ENCODE measurements around the gene TIGD2.

Gene TIGD2

DNA sequence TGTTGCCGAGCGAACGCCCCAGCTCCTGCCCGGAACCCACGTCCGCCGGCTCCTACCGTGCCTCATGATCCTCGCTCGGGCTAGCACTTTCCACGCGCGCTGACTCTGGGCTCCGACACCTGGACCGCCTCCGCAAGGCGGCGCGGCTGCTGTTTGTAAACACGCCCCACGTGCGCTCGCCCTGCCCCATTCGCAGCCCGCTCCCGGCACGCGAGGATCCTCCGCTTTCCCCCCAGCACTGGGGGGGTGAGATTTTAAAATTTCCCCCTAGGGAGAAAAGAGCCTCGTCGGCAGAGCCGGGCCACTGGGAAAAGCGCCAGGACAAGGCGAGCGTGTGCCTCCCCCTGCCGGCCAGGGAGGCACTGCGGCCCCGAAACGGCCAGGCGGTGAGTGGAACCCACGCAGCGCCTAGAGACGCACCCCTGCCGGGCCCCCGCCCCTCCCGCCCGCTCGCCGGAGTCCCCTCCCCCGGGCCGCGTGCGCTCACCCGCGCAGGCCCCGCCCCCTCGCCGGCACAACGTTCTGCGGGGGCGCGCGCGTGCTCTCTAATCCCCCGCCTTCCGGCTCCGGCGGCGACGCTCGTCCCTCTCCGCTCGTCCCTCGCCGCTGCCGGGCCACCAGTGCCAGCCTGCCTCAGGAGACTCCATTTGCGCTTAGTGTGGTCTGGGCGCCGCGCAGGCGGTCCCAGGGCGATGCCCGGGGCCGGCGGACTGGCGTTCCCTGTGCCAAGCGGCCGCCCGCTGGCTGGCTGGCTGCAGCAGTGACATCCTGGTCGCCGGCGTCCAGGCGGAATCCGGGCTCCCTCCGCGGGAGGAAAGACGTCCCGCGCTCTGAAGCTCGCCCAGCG is at the start of gene TIGD2:
TSS of gene TIGD2 (plus strand) at position 548 of the 847 bp plus-strand sequence. CDS start 1,442 bp downstream, outside the sequence.
- TF ChIP-seq, protein P1, sequence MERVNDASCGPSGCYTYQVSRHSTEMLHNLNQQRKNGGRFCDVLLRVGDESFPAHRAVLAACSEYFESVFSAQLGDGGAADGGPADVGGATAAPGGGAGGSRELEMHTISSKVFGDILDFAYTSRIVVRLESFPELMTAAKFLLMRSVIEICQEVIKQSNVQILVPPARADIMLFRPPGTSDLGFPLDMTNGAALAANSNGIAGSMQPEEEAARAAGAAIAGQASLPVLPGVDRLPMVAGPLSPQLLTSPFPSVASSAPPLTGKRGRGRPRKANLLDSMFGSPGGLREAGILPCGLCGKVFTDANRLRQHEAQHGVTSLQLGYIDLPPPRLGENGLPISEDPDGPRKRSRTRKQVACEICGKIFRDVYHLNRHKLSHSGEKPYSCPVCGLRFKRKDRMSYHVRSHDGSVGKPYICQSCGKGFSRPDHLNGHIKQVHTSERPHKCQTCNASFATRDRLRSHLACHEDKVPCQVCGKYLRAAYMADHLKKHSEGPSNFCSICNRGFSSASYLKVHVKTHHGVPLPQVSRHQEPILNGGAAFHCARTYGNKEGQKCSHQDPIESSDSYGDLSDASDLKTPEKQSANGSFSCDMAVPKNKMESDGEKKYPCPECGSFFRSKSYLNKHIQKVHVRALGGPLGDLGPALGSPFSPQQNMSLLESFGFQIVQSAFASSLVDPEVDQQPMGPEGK (CRISPR knock-in tag; IDR thresholded peaks at IDR 0.05; ENCODE audit: borderline replicate concordance) = peak; percentile 58; the same call in 1 of the 2 replicates
- TF ChIP-seq ZNF8 (CRISPR knock-in tag; IDR thresholded peaks at IDR 0.05) = no peak
- peak; percentile 96 for ATAC-seq

DNA sequence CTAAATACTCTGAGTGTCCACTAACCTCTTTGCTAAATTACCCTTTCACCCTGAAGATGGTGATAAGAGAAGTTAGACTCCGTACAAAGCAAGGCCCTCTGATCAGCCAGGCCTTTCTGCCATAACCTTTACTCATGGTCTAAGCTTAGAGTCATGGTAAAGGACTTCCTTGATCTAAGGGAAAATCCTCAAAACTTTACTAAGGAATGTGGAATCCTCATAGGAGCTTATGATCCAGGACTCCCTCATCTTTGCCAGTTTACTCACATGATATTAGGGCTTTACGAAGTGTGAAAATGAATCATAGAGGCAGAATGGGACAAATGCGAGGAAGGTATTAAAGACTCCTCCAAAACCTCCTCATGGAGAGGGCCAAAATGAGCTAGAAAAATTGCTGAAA is 46.5 kb upstream of the TIGD2 start:
- no peak for TF ChIP-seq SNAI2 (CRISPR knock-in tag; IDR thresholded peaks at IDR 0.05)
- TF ChIP-seq ISL1 (CRISPR knock-in tag; IDR thresholded peaks at IDR 0.05) = no peak
- TF ChIP-seq, protein P2, sequence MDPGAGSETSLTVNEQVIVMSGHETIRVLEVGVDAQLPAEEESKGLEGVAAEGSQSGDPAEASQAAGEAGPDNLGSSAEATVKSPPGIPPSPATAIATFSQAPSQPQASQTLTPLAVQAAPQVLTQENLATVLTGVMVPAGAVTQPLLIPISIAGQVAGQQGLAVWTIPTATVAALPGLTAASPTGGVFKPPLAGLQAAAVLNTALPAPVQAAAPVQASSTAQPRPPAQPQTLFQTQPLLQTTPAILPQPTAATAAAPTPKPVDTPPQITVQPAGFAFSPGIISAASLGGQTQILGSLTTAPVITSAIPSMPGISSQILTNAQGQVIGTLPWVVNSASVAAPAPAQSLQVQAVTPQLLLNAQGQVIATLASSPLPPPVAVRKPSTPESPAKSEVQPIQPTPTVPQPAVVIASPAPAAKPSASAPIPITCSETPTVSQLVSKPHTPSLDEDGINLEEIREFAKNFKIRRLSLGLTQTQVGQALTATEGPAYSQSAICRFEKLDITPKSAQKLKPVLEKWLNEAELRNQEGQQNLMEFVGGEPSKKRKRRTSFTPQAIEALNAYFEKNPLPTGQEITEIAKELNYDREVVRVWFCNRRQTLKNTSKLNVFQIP (CRISPR knock-in tag; IDR thresholded peaks at IDR 0.05; ENCODE audit: borderline replicate concordance, low read depth) = no peak
- no peak for ATAC-seq

DNA sequence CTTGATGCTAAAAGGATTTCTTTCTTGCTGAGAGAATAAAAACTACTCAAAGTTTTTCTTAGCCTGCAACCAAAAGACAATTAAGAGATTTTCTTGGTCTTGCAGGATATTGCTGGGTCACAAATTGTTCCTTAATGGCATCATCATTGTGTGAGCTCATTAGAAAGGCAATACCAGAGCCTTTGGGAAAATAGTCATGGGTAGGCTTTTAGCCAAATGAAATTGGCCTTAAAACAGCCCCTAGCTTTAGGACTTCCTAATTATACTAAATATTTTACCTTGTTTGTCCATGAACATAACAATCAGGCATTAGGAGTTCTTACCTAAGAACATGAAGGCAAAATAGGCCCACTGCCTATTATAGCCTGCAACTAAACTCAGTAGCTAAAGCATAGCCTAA is 43.9 kb upstream of the TIGD2 start:
- no peak for ATAC-seq
- TF ChIP-seq TCF4 (CRISPR knock-in tag; IDR thresholded peaks at IDR 0.05; ENCODE audit: borderline replicate concordance) (no peak), ZNF565 (CRISPR knock-in tag; conservative IDR thresholded peaks at IDR 0.05; ENCODE audit: low read depth) (no peak), ARNTL (CRISPR knock-in tag; IDR thresholded peaks at IDR 0.05; ENCODE audit: borderline replicate concordance, low read depth) (no peak), ZC3H10 (CRISPR knock-in tag; IDR thresholded peaks at IDR 0.05) (no peak), SNAI2 (CRISPR knock-in tag; IDR thresholded peaks at IDR 0.05) (no peak), ZFP3 (CRISPR knock-in tag; IDR thresholded peaks at IDR 0.05) (no peak), BACH2 (CRISPR knock-in tag; IDR thresholded peaks at IDR 0.05; ENCODE audit: borderline replicate concordance) (no peak), ESRRG (CRISPR knock-in tag; IDR thresholded peaks at IDR 0.05) (no peak), OSR1 (CRISPR knock-in tag; IDR thresholded peaks at IDR 0.05) (no peak), PPARA (CRISPR knock-in tag; IDR thresholded peaks at IDR 0.05; ENCODE audit: borderline replicate concordance) (no peak), GLIS3 (CRISPR knock-in tag; IDR thresholded peaks at IDR 0.05) (no peak), ISL1 (CRISPR knock-in tag; IDR thresholded peaks at IDR 0.05) (no peak), CSDC2 (CRISPR knock-in tag; IDR thresholded peaks at IDR 0.05) (no peak), ZFP30 (CRISPR knock-in tag; IDR thresholded peaks at IDR 0.05) (no peak), RARB (CRISPR knock-in tag; IDR thresholded peaks at IDR 0.05) (no peak)
- TF ChIP-seq, protein P2 (CRISPR knock-in tag; IDR thresholded peaks at IDR 0.05; ENCODE audit: borderline replicate concordance, low read depth) = no peak
- TF ChIP-seq, protein P1 (CRISPR knock-in tag; IDR thresholded peaks at IDR 0.05; ENCODE audit: borderline replicate concordance) = no peak
- TF ChIP-seq, protein P3, sequence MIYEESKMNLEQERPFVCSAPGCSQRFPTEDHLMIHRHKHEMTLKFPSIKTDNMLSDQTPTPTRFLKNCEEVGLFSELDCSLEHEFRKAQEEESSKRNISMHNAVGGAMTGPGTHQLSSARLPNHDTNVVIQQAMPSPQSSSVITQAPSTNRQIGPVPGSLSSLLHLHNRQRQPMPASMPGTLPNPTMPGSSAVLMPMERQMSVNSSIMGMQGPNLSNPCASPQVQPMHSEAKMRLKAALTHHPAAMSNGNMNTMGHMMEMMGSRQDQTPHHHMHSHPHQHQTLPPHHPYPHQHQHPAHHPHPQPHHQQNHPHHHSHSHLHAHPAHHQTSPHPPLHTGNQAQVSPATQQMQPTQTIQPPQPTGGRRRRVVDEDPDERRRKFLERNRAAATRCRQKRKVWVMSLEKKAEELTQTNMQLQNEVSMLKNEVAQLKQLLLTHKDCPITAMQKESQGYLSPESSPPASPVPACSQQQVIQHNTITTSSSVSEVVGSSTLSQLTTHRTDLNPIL (CRISPR knock-in tag; IDR thresholded peaks at IDR 0.05; ENCODE audit: low read depth) = no peak
- TF ChIP-seq, protein P4, sequence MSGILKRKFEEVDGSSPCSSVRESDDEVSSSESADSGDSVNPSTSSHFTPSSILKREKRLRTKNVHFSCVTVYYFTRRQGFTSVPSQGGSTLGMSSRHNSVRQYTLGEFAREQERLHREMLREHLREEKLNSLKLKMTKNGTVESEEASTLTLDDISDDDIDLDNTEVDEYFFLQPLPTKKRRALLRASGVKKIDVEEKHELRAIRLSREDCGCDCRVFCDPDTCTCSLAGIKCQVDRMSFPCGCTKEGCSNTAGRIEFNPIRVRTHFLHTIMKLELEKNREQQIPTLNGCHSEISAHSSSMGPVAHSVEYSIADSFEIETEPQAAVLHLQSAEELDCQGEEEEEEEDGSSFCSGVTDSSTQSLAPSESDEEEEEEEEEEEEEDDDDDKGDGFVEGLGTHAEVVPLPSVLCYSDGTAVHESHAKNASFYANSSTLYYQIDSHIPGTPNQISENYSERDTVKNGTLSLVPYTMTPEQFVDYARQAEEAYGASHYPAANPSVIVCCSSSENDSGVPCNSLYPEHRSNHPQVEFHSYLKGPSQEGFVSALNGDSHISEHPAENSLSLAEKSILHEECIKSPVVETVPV (CRISPR knock-in tag; IDR thresholded peaks at IDR 0.05) = no peak
- TF ChIP-seq, protein P5, sequence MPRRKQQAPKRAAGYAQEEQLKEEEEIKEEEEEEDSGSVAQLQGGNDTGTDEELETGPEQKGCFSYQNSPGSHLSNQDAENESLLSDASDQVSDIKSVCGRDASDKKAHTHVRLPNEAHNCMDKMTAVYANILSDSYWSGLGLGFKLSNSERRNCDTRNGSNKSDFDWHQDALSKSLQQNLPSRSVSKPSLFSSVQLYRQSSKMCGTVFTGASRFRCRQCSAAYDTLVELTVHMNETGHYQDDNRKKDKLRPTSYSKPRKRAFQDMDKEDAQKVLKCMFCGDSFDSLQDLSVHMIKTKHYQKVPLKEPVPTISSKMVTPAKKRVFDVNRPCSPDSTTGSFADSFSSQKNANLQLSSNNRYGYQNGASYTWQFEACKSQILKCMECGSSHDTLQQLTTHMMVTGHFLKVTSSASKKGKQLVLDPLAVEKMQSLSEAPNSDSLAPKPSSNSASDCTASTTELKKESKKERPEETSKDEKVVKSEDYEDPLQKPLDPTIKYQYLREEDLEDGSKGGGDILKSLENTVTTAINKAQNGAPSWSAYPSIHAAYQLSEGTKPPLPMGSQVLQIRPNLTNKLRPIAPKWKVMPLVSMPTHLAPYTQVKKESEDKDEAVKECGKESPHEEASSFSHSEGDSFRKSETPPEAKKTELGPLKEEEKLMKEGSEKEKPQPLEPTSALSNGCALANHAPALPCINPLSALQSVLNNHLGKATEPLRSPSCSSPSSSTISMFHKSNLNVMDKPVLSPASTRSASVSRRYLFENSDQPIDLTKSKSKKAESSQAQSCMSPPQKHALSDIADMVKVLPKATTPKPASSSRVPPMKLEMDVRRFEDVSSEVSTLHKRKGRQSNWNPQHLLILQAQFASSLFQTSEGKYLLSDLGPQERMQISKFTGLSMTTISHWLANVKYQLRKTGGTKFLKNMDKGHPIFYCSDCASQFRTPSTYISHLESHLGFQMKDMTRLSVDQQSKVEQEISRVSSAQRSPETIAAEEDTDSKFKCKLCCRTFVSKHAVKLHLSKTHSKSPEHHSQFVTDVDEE (CRISPR knock-in tag; IDR thresholded peaks at IDR 0.05) = no peak

All from SK-N-SH treated with all-trans-retinoic acid at 6 μM for 48 hours (cell line).